Stimulated activated naive B cell treated with anti-CD40 and anti-IgM and Interleukin-4, amounts not matched to agents 10 μg/mL and 1 μg/mL and 100 μg/mL, for 72 hours (primary cell): ENCODE results near the gene ZNF622.
A peak's percentile ranks its signal among the peaks of the same experiment; 100 is the strongest.
"Not testable (repeated sequence)": the region's sequence is repeated elsewhere in the genome, so short reads cannot be mapped to it uniquely, and the experiment has no call there.

ENCODE experiments used
- ATAC-seq, 2 donors: fragments of 150-1000 bp; cut with Tn5 transposase; replicated peaks; 2 replicates each; pipeline ENCODE4 v1.10.0; 2021; ENCODE audit warnings: moderate library complexity in 1 of 2
- DNase-seq: peaks from one replicate; pipeline ENCODE4 v3.0.0; 2021
- H3K27ac Mint-ChIP-seq: one replicate; pipeline ENCODE4 v1.8.0; 2022; ENCODE audit warnings: mild to moderate bottlenecking, mixed read lengths
- H3K27me3 Mint-ChIP-seq, 2 donors: one replicate each; pipeline ENCODE4 v1.8.0; 2022; ENCODE audit warnings: mixed read lengths in 2 of 2
- H3K36me3 Mint-ChIP-seq, 2 donors: one replicate each; pipeline ENCODE4 v1.8.0; 2022; ENCODE audit warnings: mixed read lengths in 2 of 2, mild to moderate bottlenecking in 1 of 2
- H3K4me1 Mint-ChIP-seq, 2 donors: one replicate each; pipeline ENCODE4 v1.8.0; 2022; ENCODE audit warnings: mixed read lengths in 2 of 2, mild to moderate bottlenecking in 1 of 2
- H3K4me3 Mint-ChIP-seq, 2 donors: one replicate each; pipeline ENCODE4 v1.8.0; 2022; ENCODE audit warnings: mild to moderate bottlenecking in 2 of 2, mixed read lengths in 2 of 2, moderate library complexity in 1 of 2
- H3K9me3 Mint-ChIP-seq, 2 donors: one replicate each; pipeline ENCODE4 v1.8.0; 2022; ENCODE audit warnings: mixed read lengths in 2 of 2, mild to moderate bottlenecking in 1 of 2

ZNF622 gene

DNA sequence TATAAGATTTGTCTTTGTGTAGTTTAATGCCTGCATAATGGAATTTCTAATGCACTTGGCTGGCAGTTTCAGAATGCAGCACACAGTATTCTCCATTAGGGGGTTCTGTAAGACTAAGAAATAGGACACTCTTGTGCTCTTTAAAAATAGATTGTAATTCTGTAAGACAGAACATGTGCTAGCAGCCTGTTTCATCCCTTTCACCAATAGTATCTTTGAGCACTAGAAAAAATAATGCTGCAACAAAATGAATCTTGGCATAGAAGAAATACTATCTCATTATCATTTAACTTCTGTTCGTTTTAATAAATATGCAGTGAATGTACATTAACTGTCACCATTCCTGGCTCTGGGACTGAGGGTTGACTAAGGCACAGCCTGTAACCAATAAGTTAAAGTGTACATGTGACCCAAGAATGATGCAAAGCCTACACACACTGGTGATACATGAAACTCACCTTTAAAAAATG is 23.8 kb upstream of the ZNF622 start:
- Mint-ChIP-seq H3K4me3 (no peak overlapping the region), H3K9me3 (peaks cover 2 to 3% of the 10 kb centered on the region in 2 donors), H3K36me3 (peaks cover 3% of the 10 kb centered on the region in 2 donors), H3K27me3 (no peaks in the 10 kb centered on the region), H3K27ac (no peak overlapping the region), H3K4me1 (peaks cover 0 to 1% of the 10 kb centered on the region in 2 donors)
- ATAC-seq (peak; percentile 65 to 77), DNase-seq (no peak)

DNA sequence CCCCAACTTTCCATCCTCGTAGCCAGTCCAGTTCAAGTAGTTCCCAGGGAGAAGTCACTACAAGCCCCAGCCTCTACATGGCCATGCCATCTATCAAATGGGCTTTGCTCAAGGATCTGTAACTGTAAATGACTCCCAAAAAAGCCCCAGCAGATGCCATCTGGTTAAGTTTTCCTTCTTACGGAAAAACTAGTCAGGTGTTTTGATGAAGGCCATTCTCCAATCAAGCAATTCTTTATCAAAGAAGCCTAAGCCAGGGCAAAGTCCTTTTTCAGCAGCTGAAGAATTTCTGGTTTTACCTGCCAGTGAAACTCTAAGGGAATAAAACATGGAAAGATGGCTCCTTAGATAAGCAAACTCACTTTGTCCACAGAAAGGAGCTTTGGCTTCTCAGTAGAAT is 21.9 kb upstream of the ZNF622 start:
- no peaks in the 10 kb centered on the region for H3K4me1 Mint-ChIP-seq
- no peaks in the 10 kb centered on the region for H3K27me3 Mint-ChIP-seq
- ATAC-seq (no peak), DNase-seq (no peak)
- H3K27ac Mint-ChIP-seq: no peak overlapping the region
- no peaks in the 10 kb centered on the region for H3K9me3 Mint-ChIP-seq
- no peaks in the 10 kb centered on the region for H3K36me3 Mint-ChIP-seq
- H3K4me3 Mint-ChIP-seq: no peak overlapping the region

GRCh38 chr5:16486711-16487111 is 21.1 kb upstream of the ZNF622 start:
- ATAC-seq: no peak

GRCh38 chr5:16485656-16486055 is 20.1 kb upstream of the ZNF622 start:
- DNase-seq: no peak
- Mint-ChIP-seq H3K36me3 (no peaks in the 10 kb centered on the region), H3K4me1 (no peaks in the 10 kb centered on the region), H3K4me3 (no peak overlapping the region), H3K9me3 (no peaks in the 10 kb centered on the region), H3K27me3 (no peaks in the 10 kb centered on the region), H3K27ac (no peak overlapping the region)
- ATAC-seq: no peak

More at GRCh38 chr5:16486711-16487111, 21.1 kb upstream of the ZNF622 start:
- H3K4me1 Mint-ChIP-seq: no peaks in the 10 kb centered on the region
- no peak for DNase-seq
- H3K4me3 Mint-ChIP-seq: no peak overlapping the region
- no peaks in the 10 kb centered on the region for H3K36me3 Mint-ChIP-seq
- no peaks in the 10 kb centered on the region for H3K27me3 Mint-ChIP-seq
- no peak overlapping the region for H3K27ac Mint-ChIP-seq
- no peaks in the 10 kb centered on the region for H3K9me3 Mint-ChIP-seq

GRCh38 chr5:16484081-16484480 is 18.5 kb upstream of the ZNF622 start:
- no peaks in the 10 kb centered on the region for H3K4me1 Mint-ChIP-seq
- H3K4me3 Mint-ChIP-seq: no peak overlapping the region
- DNase-seq (no peak), ATAC-seq (no peak)
- no peaks in the 10 kb centered on the region for H3K9me3 Mint-ChIP-seq
- no peaks in the 10 kb centered on the region for H3K36me3 Mint-ChIP-seq
- no peaks in the 10 kb centered on the region for H3K27me3 Mint-ChIP-seq
- H3K27ac Mint-ChIP-seq: no peak overlapping the region

- ATAC-seq (no peak), DNase-seq (no peak)
- H3K27me3 Mint-ChIP-seq: no peaks in the 10 kb centered on the region
- no peaks in the 10 kb centered on the region for H3K36me3 Mint-ChIP-seq
- no peak overlapping the region for H3K4me3 Mint-ChIP-seq
- no peaks in the 10 kb centered on the region for H3K9me3 Mint-ChIP-seq
- H3K4me1 Mint-ChIP-seq: no peaks in the 10 kb centered on the region
- no peak overlapping the region for H3K27ac Mint-ChIP-seq
Observed at GRCh38 chr5:16483361-16483760, 17.8 kb upstream of the ZNF622 start.

GRCh38 chr5:16482891-16483290 is 17.3 kb upstream of the ZNF622 start:
- Mint-ChIP-seq H3K4me1 (no peaks in the 10 kb centered on the region), H3K27ac (no peak overlapping the region), H3K9me3 (no peaks in the 10 kb centered on the region), H3K4me3 (no peak overlapping the region), H3K27me3 (no peaks in the 10 kb centered on the region), H3K36me3 (no peaks in the 10 kb centered on the region)
- no peak for ATAC-seq
- DNase-seq: no peak

DNA sequence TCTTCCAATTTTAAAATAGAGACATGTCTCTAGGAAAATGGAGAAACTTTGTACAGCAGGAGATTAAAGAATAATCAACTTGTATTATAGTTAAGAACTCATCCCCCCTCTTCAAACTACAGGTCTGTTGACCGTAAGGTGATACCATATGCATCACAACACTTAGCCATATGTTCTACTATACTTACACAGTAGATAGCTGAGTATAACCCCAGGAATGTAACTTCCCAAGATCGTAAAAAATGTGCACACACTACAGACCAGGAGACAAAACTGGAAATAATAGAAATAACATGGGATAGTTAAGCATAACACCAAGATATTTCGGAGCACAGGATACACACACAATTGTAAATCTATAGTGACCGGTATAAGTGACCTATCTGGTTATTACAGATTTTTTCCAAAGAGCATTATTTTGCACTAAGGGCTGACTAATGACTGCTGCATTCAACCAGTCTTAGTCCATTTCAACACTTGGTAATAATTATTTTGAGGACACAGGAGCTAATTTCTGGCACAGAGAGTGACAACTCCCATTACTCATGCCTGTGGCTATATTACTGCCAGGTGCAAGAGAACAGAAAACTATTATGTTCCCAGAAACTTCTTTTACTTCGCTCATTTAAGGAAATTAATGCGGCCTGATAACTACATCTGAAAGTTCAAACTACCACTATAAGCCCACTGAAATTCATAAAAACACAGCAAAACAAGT is 15.4 kb upstream of the ZNF622 start:
- no peak overlapping the region for H3K4me3 Mint-ChIP-seq

DNA sequence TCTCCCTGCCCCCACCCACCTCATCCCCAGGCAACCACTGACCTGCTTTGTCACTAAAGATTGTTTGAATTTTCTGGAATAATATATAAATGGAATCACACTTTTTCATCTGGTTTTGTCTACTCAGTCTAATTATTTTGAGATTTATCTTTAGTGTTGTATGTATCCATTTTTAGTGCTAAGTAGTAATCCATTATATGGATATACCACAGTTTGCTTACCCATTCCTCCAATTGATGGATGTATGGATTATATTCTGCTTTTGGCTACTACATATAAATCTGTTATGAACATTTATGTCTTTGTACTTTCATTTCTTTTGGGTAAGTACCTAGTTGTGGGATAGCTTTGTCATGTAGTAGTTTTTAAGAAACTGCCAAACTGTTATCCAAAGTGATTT is 14.5 kb upstream of the ZNF622 start:
- Mint-ChIP-seq H3K27me3 (no peaks in the 10 kb centered on the region), H3K27ac (no peak overlapping the region), H3K4me1 (no peaks in the 10 kb centered on the region), H3K4me3 (no peak overlapping the region), H3K36me3 (peaks cover 0 to 3% of the 10 kb centered on the region in 2 donors), H3K9me3 (no peaks in the 10 kb centered on the region)
- no peak for ATAC-seq
- DNase-seq: no peak

More for the DNA sequence above, 15.4 kb upstream of the ZNF622 start:
- Mint-ChIP-seq H3K36me3 (no peaks in the 10 kb centered on the region), H3K27me3 (no peaks in the 10 kb centered on the region), H3K27ac (no peak overlapping the region), H3K9me3 (no peaks in the 10 kb centered on the region), H3K4me1 (no peaks in the 10 kb centered on the region)
- DNase-seq (no peak), ATAC-seq (no peak)

GRCh38 chr5:16477541-16477940 is 11.9 kb upstream of the ZNF622 start:
- DNase-seq (no peak), ATAC-seq (no peak)
- H3K9me3 Mint-ChIP-seq: no peaks in the 10 kb centered on the region
- peaks cover 0 to 2% of the 10 kb centered on the region in 2 donors for H3K4me1 Mint-ChIP-seq
- H3K27me3 Mint-ChIP-seq: no peaks in the 10 kb centered on the region
- H3K4me3 Mint-ChIP-seq: no peak overlapping the region
- H3K27ac Mint-ChIP-seq: no peak overlapping the region
- H3K36me3 Mint-ChIP-seq: peaks cover 2 to 9% of the 10 kb centered on the region in 2 donors

- not testable (repeated sequence) for H3K4me1 Mint-ChIP-seq, H3K9me3 Mint-ChIP-seq, DNase-seq, H3K4me3 Mint-ChIP-seq, H3K36me3 Mint-ChIP-seq, H3K27ac Mint-ChIP-seq, H3K27me3 Mint-ChIP-seq, ATAC-seq
Observed at GRCh38 chr5:16476417-16476816, 10.8 kb upstream of the ZNF622 start.

DNA sequence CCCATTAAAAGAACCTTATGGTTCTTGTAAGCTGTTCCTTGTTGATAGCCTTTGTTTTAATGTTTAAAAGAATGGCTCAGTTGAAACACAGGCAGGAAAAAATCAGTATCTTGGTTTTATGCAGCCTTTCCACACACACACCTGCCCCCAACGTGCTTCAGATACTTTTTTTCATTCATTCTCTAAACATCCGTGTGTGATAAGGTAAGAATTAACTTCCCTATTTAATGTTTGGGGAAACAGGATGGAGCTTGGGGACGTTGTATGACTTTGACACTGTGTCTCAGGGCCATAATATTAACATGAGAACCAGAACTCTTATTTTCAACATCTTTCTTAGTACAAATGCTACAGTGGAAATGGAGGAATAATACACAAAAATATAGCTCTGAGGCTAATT is 5.8 kb upstream of the ZNF622 start:
- no peaks in the 10 kb centered on the region for H3K27me3 Mint-ChIP-seq

GRCh38 chr5:16467363-16468219 is 2.0 kb upstream of the ZNF622 start:
- DNase-seq: no peak
- peak overlapping the region; percentile 79 for H3K27ac Mint-ChIP-seq
- H3K36me3 Mint-ChIP-seq: peaks cover 4 to 32% of the 10 kb centered on the region in 2 donors
- peak; percentile 19 to 52 for ATAC-seq
- no peaks in the 10 kb centered on the region for H3K9me3 Mint-ChIP-seq
- H3K4me1 Mint-ChIP-seq: peaks cover 39 to 44% of the 10 kb centered on the region in 2 donors
- H3K4me3 Mint-ChIP-seq: peak overlapping the region; percentile 96 to 100
- no peaks in the 10 kb centered on the region for H3K27me3 Mint-ChIP-seq

More for the DNA sequence above, 5.8 kb upstream of the ZNF622 start:
- Mint-ChIP-seq H3K36me3 (peaks cover 2 to 18% of the 10 kb centered on the region in 2 donors), H3K9me3 (no peaks in the 10 kb centered on the region), H3K4me1 (peaks cover 21 to 27% of the 10 kb centered on the region in 2 donors), H3K4me3 (no peak overlapping the region), H3K27ac (no peak overlapping the region)
- no peak for DNase-seq
- ATAC-seq: no peak

- peaks cover 20 to 54% of the 10 kb centered on the region in 2 donors for H3K36me3 Mint-ChIP-seq
- peaks cover 51 to 70% of the 10 kb centered on the region in 2 donors for H3K4me1 Mint-ChIP-seq
Observed at GRCh38 chr5:16464664-16465543, 696 bp downstream of the ZNF622 start.

More at GRCh38 chr5:16464664-16465543, 696 bp downstream of the ZNF622 start:
- no peaks in the 10 kb centered on the region for H3K27me3 Mint-ChIP-seq
- peak overlapping the region; percentile 98 for H3K27ac Mint-ChIP-seq
- ATAC-seq (peak in 1 of 2 donors; percentile 14), DNase-seq (no peak)
- no peaks in the 10 kb centered on the region for H3K9me3 Mint-ChIP-seq
- peak overlapping the region; percentile 96 to 100 for H3K4me3 Mint-ChIP-seq
